Measurements from ENCODE around the gene NAA20. TPM values are rescaled to one million over a fixed set of nuclear protein-coding genes. Genes with fewer than 3 reads are reported as not detected.

NAA20 gene
- total and polyA plus RNA-seq, 2 donors (not counting 1 experiment from before 2014, with no cell fraction given) = 42.4 to 82.6 TPM

GRCh38 chr20:20018366-20018765 lies 1.2 kb downstream of the NAA20 start:
- Histone ChIP-seq H3K36me3 (ENCODE audit: control insufficient read depth, insufficient read depth, low read length) (peaks cover 2% of the 10 kb centered on the region), H4K20me1 (ENCODE audit: control insufficient read depth, extremely low read depth, insufficient read depth, low read length) (no peaks in the 10 kb centered on the region), H3K4me2 (ENCODE audit: extremely low read depth, insufficient read depth, low read length) (peak overlapping the region; percentile 95), H2AFZ (ENCODE audit: low read length) (no peak overlapping the region), H3K9ac (ENCODE audit: insufficient read depth, low read length) (no peak overlapping the region), H3K27me3 (ENCODE audit: control insufficient read depth, insufficient read depth, low read length) (no peaks in the 10 kb centered on the region), H3K79me2 (ENCODE audit: control insufficient read depth, insufficient read depth, low read length) (peaks cover 59% of the 10 kb centered on the region), H3K4me1 (ENCODE audit: control insufficient read depth, extremely low read depth, insufficient read depth, low read length) (peaks cover 8% of the 10 kb centered on the region), H3K27ac (ENCODE audit: insufficient read depth, low read length) (no peak overlapping the region), H3K9me3 (ENCODE audit: control insufficient read depth, insufficient read depth, low read depth, low read length) (no peaks in the 10 kb centered on the region), H3K4me3 (replicated peaks in 1 of 4; ENCODE audit: control extremely low read depth in 1 of 4, insufficient read depth in 1 of 4, low read depth in 3 of 4, low read length in 4 of 4) (peak overlapping the region; percentile 82 to 98 (median 90))
- TF ChIP-seq CTCF (conservative IDR thresholded peaks at IDR 0.05 in 1 of 2, IDR thresholded peaks at IDR 0.05 in 1 of 2; ENCODE audit: low read depth in 1 of 2, low read length in 2 of 2) (no peak), EZH2 (IDR thresholded peaks at IDR 0.05; ENCODE audit: low read length, missing control alignments) (no peak)
- no peak for DNase-seq (ENCODE audit: low read depth in 2 of 2)

GRCh38 chr20:20019123-20019522 lies 2.0 kb downstream of the NAA20 start:
- no peaks in the 10 kb centered on the region for H4K20me1 ChIP-seq (ENCODE audit: control insufficient read depth, extremely low read depth, insufficient read depth, low read length)
- H3K4me2 ChIP-seq (ENCODE audit: extremely low read depth, insufficient read depth, low read length) = no peak overlapping the region
- H3K4me1 ChIP-seq (ENCODE audit: control insufficient read depth, extremely low read depth, insufficient read depth, low read length) = peaks cover 8% of the 10 kb centered on the region
- TF ChIP-seq CTCF (conservative IDR thresholded peaks at IDR 0.05 in 1 of 2, IDR thresholded peaks at IDR 0.05 in 1 of 2; ENCODE audit: low read depth in 1 of 2, low read length in 2 of 2) (no peak), EZH2 (IDR thresholded peaks at IDR 0.05; ENCODE audit: low read length, missing control alignments) (no peak)
- H3K4me3 ChIP-seq (replicated peaks in 1 of 4; ENCODE audit: control extremely low read depth in 1 of 4, insufficient read depth in 1 of 4, low read depth in 3 of 4, low read length in 4 of 4) = no peak overlapping the region
- H2AFZ ChIP-seq (ENCODE audit: low read length) = no peak overlapping the region
- peaks cover 2% of the 10 kb centered on the region for H3K36me3 ChIP-seq (ENCODE audit: control insufficient read depth, insufficient read depth, low read length)
- H3K27ac ChIP-seq (ENCODE audit: insufficient read depth, low read length) = no peak overlapping the region
- H3K9ac ChIP-seq (ENCODE audit: insufficient read depth, low read length) = no peak overlapping the region
- DNase-seq (ENCODE audit: low read depth in 2 of 2) = no peak
- H3K27me3 ChIP-seq (ENCODE audit: control insufficient read depth, insufficient read depth, low read length) = no peaks in the 10 kb centered on the region
- H3K9me3 ChIP-seq (ENCODE audit: control insufficient read depth, insufficient read depth, low read depth, low read length) = no peaks in the 10 kb centered on the region
- H3K79me2 ChIP-seq (ENCODE audit: control insufficient read depth, insufficient read depth, low read length) = peaks cover 67% of the 10 kb centered on the region

GRCh38 chr20:20020908-20021307 lies 3.7 kb downstream of the NAA20 start:
- Histone ChIP-seq H3K27me3 (ENCODE audit: control insufficient read depth, insufficient read depth, low read length) (no peaks in the 10 kb centered on the region), H3K4me2 (ENCODE audit: extremely low read depth, insufficient read depth, low read length) (no peak overlapping the region), H3K9ac (ENCODE audit: insufficient read depth, low read length) (no peak overlapping the region), H4K20me1 (ENCODE audit: control insufficient read depth, extremely low read depth, insufficient read depth, low read length) (no peaks in the 10 kb centered on the region), H3K36me3 (ENCODE audit: control insufficient read depth, insufficient read depth, low read length) (peaks cover 2% of the 10 kb centered on the region), H3K27ac (ENCODE audit: insufficient read depth, low read length) (no peak overlapping the region), H2AFZ (ENCODE audit: low read length) (no peak overlapping the region), H3K4me1 (ENCODE audit: control insufficient read depth, extremely low read depth, insufficient read depth, low read length) (peaks cover 8% of the 10 kb centered on the region), H3K9me3 (ENCODE audit: control insufficient read depth, insufficient read depth, low read depth, low read length) (no peaks in the 10 kb centered on the region), H3K4me3 (replicated peaks in 1 of 4; ENCODE audit: control extremely low read depth in 1 of 4, insufficient read depth in 1 of 4, low read depth in 3 of 4, low read length in 4 of 4) (no peak overlapping the region), H3K79me2 (ENCODE audit: control insufficient read depth, insufficient read depth, low read length) (peaks cover 74% of the 10 kb centered on the region)
- DNase-seq (ENCODE audit: low read depth in 2 of 2) = no peak
- no peak for TF ChIP-seq EZH2 (IDR thresholded peaks at IDR 0.05; ENCODE audit: low read length, missing control alignments)
- TF ChIP-seq CTCF (conservative IDR thresholded peaks at IDR 0.05 in 1 of 2, IDR thresholded peaks at IDR 0.05 in 1 of 2; ENCODE audit: low read depth in 1 of 2, low read length in 2 of 2) = no peak

All from fibroblast of lung (primary cell).